Hindlimb muscle (tissue), 1 donor: Measurements from ENCODE around the gene KIAA1755. TPM values are rescaled to one million over a fixed set of nuclear protein-coding genes. Genes with fewer than 3 reads are reported as not detected.

Experiments
- DNase-seq: peaks from one replicate; pipeline ENCODE4 v3.0.0-alpha.2; 2013
- polyA plus RNA-seq: library from polyadenylated mRNA; unstranded; fragments of 120-200 nt; gene quantifications from one replicate; pipeline ENCODE4 v1.2.1, GENCODE V29; 2013; ENCODE audit not compliant: insufficient read length

Gene KIAA1755
- polyA plus RNA-seq, 1 donor: 7.0 TPM

- no peak for DNase-seq
Observed at GRCh38 chr20:38216746-38217595, 43.6 kb downstream of the KIAA1755 start.

DNA sequence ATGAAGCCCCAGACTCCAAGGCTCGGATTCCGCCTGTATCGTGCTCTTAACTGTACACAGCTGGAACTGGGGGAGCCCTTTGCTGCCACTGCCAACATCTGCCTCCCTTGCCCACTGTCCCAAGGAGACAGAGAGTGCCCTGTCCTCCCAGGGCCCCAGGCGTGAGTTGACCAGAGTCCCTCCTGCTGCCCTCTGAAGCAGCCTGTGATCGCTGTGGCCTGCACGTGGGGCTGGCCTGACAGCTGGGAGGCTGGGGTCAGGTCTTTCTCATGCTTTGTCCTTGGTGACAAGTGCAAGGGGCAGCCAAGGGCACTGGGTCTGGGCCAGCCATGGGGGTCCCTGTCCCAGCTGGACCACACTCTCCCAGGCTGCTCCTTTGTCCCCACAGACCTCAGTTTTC lies 44.3 kb downstream of the KIAA1755 start:
- no peak for DNase-seq

GRCh38 chr20:38215194-38216182 lies 45.0 kb downstream of the KIAA1755 start:
- no peak for DNase-seq

DNA sequence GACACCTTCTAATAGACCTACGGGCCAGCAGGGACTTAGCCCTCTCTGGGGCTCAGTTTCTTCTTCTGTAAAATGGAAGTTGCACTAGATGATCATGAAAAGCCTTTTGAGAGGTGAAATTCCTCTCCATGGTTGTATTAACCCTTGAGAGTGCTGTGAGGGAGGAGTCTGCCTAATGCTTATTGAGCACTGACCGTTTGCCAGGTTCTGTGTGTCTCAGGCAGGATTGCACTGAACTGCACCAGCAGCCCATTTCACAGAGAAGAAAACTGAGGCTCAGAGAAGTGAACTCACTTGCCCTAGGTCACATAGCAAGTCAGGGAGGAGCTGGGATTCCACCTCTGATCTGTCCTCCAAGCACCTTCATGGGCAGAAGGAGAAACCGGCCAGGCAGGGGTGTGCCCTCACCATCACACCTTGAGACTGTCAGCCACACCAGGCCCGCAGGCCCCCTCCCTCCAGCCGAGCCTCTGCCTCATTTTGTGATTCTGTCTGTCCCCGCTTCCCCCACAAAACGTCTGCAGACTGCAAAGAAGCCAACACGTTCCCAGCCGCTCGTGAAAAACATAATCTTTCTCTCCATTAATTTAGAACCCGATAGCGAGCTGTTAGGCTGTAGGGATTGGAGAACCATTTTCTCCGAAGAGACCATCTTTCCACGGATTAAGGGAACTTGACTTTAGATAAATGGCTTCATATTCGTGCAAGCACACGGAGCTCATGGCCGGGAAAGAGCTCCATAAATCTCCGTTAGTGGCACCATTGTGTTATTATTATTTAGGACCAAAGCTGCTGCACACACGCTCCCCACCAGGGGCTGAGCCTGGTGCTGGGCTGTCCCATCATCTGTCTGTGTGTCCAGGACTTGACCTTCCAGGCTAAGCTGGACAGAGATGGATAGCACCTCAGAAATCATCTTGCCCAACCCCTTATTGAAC lies 46.0 kb downstream of the KIAA1755 start:
- DNase-seq: no peak

- DNase-seq: no peak
Observed at GRCh38 chr20:38213607-38213940, 47.0 kb downstream of the KIAA1755 start.

DNA sequence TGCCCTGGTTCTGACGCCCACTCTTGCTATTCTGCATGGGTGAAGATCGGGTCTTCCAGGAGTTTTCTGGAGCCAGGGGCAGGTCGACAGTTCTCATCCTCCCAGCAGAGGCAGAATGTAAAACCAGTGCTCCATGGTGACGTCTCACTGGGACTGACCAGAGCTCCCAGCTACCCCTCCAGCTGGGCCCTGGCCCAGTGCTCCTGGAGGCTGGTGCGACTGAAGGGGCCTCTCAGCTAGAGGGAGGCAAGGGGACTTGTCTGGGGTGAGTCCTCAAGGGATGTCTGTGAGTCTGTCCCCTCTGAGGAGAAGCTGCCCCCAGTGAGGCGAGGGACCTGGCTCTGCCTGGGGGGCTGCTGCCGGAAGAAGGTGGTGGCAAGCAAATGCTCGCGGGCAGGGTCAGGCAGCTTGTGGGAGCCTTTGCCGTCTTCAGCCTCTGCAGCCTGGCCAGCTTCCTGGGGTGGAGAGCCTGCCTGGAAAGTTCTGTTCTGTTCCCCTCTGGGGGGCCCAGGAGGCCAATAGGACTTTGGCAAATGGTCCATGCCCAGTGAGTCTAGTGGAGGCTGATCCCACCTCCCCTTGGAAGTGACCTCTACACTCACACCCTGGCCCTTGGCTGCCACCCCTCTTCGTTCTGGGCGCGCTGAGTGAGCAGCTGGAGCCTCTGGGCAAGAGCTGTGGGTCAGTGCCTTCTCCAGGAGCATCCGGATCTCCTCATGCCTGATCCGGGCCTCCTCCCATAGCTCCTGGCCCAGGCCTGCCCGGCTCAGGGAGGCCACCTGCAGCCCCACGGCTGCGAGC lies 47.5 kb downstream of the KIAA1755 start:
- DNase-seq: no peak

DNA sequence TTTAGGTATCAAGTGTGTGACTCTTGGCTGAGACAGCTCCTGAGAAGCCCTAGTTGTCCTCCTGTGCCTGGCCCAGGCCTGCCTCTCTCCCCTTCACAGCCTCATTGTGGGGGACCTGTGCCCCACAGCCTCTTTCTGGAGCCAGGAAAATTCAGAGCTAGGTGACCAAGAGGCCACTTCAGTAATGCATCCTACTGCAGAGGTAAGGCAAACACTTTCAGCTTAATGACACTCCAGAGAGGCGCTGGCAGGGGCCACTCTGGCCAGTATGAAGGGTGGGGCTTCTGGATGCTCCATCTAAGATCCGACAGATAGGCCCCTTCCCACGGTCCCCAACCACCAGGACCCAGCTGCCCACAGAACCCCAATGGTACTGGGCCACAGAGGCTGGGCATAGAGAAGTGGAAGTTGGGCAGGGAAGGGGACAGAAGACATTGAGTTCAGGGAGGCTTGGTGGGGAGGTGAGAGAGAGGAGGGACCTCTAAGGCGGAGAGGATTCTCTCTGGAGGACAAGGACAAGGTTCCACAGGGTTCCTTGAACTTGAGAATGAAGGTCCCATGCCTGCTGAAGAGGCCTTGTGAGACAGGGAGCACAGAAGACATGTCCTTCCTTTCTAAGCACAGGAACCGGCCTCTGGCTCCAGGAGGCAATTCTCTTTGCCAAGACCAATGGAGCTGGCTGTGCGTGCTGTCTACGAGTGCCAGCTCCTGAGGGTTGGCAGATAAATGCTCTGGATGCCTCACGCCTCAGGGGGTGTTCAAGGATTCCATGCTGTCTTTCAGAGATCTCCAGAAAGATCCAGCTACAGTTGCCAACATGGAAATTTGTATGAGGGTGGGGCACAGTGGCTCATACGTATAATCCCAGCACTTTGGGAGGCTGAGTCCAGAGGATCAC lies 49.1 kb downstream of the KIAA1755 start:
- DNase-seq: no peak

GRCh38 chr20:38210741-38211140 lies 49.8 kb downstream of the KIAA1755 start:
- no peak for DNase-seq

GRCh38 chr20:38209736-38210405 lies 50.7 kb downstream of the KIAA1755 start:
- no peak for DNase-seq

- DNase-seq: no peak
Observed at GRCh38 chr20:38209054-38209675, 51.4 kb downstream of the KIAA1755 start.

GRCh38 chr20:38208523-38208922 lies 52.0 kb downstream of the KIAA1755 start:
- DNase-seq: no peak

- no peak for DNase-seq
Observed at GRCh38 chr20:38208088-38208487, 52.4 kb downstream of the KIAA1755 start.

DNA sequence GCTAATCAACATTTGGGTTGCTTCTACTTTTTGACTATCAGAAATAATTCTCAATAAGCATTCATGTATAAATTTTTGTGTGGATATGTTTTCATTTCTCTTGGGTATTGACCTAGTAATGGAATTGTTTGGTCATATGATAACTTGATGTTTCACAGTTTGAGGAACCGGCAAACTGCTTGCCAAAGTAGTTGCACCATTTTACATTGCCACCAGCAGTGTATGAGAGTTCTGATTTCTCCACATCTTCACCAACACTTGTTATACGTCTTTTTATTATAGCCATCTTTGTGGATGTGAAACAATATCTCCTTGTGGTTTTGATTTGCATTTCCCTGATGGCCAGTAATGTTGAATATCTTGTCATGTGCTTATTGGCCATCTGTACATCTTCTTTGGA lies 52.9 kb downstream of the KIAA1755 start:
- no peak for DNase-seq

DNA sequence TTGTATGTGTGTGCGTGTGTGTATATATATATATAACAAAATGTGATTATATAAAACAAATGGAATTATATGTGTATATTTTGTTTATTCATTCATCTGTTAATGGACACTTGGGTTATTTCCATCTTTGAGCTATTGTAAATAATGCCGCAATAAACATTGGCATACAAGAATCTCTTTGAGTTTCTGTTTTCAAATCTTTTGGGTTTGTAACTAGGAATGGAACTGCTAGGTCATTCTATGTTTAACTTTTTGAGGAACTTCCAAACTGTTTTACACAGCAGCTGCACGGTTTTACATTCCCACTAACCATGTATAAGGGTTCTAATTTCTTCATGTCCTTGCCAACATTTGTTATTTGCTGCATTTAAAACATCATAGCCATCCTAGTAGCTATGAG lies 55.5 kb downstream of the KIAA1755 start:
- no peak for DNase-seq

- no peak for DNase-seq
Observed at GRCh38 chr20:38203981-38204357, 56.6 kb downstream of the KIAA1755 start.

- no peak for DNase-seq
Observed at GRCh38 chr20:38203337-38203980, 57.1 kb downstream of the KIAA1755 start.

GRCh38 chr20:38202982-38203293 lies 57.6 kb downstream of the KIAA1755 start:
- no peak for DNase-seq

DNA sequence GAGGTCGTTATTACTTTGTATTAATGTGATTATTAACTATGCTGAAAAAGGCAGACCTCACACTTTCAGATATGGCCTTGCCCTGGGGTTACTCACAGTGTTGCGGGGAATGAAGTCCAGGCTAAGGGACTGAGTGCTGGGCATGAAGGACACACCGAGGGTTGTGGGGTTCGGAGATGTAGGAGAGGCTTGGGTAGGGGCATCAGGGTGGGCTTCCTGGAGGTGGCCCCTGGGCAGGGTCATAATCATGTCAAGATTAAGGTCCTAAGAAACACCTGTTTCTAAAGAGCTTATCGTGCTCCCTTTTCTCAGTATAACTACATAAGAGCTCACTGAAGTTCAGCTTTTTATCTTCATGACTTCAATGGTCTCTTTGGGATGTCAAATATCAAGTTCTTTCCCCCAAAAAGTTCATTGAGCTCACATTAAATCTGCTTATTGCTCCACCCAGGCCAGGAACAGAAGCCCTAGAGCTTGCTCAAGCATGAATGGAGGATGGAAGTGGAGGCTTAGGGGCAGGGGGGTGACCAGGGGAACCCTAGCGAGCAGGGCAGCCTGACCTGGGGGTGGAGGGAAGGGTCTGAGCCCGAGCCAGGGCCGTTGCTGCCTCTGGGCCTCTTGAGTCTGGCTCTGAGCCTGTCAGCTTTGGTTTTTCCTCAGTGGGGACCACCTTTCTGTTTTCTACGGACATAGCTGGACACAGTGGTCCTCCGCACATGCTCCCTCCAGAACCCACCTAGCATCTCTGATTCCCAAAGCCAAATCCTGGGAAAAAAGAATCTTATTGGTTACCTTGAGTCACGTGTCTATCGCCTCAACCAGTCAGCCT lies 58.2 kb downstream of the KIAA1755 start:
- DNase-seq: no peak
